K562 (cell line): ENCODE results near the gene CHCHD10. TPM values are rescaled to one million over a fixed set of nuclear protein-coding genes. Genes with fewer than 3 reads are reported as not detected.
A peak's percentile ranks its signal among the peaks of the same experiment; 100 is the strongest.

Experiments
- ASH1L ChIP-seq: fragments of 450-650 bp; IDR thresholded peaks from 2 replicates; pipeline ENCODE4 v1.6.1; 2018; ENCODE audit warnings: borderline replicate concordance, mild to moderate bottlenecking, low read depth; ENCODE audit not compliant: partially characterized antibody
- CCAR2 ChIP-seq: fragments of 200-400 bp; formaldehyde crosslinking; IDR thresholded peaks from 2 replicates; pipeline ENCODE4 v1.6.1; 2017; ENCODE audit warnings: mild to moderate bottlenecking, low read depth, low read length
- CHD7 ChIP-seq: fragments of 200-600 bp; sonication (generic); IDR thresholded peaks from one replicate; pipeline ENCODE4 v1.6.1; 2012; ENCODE audit warnings: mild to moderate bottlenecking, low read depth, low read length, inconsistent platforms
- ILK ChIP-seq: fragments of 450-650 bp; IDR thresholded peaks from 2 replicates; pipeline ENCODE4 v1.6.1; 2016; ENCODE audit warnings: missing genetic modification characterization, low read depth, mild to moderate bottlenecking, missing compliant biosample characterization, moderate library complexity, borderline replicate concordance
- JUND ChIP-seq, 2 experiments: IDR thresholded peaks; 2 replicates in 1 of 2; 3 replicates in 1 of 2; pipeline ENCODE4 v1.6.1; 2011; ENCODE audit warnings: borderline replicate concordance in 2 of 2, low read depth in 2 of 2, low read length in 2 of 2, improper control_type of control experiment in 1 of 2, missing biosample characterization in 1 of 2, missing genetic modification characterization in 1 of 2, missing genetic modification reagents in 1 of 2
- NFE2L1 ChIP-seq: fragments of 450-650 bp; IDR thresholded peaks from 2 replicates; pipeline ENCODE4 v1.6.1; 2016; ENCODE audit warnings: missing genetic modification characterization, low read depth, mild to moderate bottlenecking, missing compliant biosample characterization, moderate library complexity, borderline replicate concordance
- NFIC ChIP-seq: fragments of 450-650 bp; IDR thresholded peaks from 2 replicates; pipeline ENCODE4 v1.6.1; 2017; ENCODE audit warnings: mild to moderate bottlenecking, inconsistent platforms
- PBX2 ChIP-seq, 2 experiments: IDR thresholded peaks in 1 of 2; conservative IDR thresholded peaks in 1 of 2; 2 replicates each; pipeline ENCODE4 v1.6.1; 2016; ENCODE audit warnings: low read depth in 2 of 2, mild to moderate bottlenecking in 1 of 2, missing compliant biosample characterization in 1 of 2, missing genetic modification characterization in 1 of 2, moderate library complexity in 1 of 2
- ZNF121 ChIP-seq: sonication (generic); formaldehyde crosslinking; conservative IDR thresholded peaks from 2 replicates; pipeline ENCODE4 v1.8.0; 2022; ENCODE audit warnings: missing genetic modification reagents
- ZNF175 ChIP-seq: fragments of 200-800 bp; sonication (Bioruptor generic); IDR thresholded peaks from 2 replicates; pipeline ENCODE4 v1.6.1; 2016; ENCODE audit warnings: low read depth, mild to moderate bottlenecking, missing genetic modification characterization, missing compliant biosample characterization
- polyA plus RNA-seq, 8 experiments: library from polyadenylated mRNA; depleted of rRNA in 4 of 8; stranded (reverse) in 5 of 8; unstranded in 3 of 8; fragments of >200 nt; fragmentation: Nextera tagmentation in 2 of 8; fragmentation: Illumina TruSeq in 1 of 8; extraction: Ambion mirVana in 2 of 8; extraction: Trizol in 1 of 8; gene quantifications; 2 replicates each; pipeline versions ENCODE4 v1.2.1 to v1.2.3, GENCODE V29; 2011 to 2014; ENCODE audit warnings: inconsistent platforms in 1 of 8, missing spikeins in 1 of 8
- total RNA-seq, 7 experiments: library from RNA; depleted of rRNA in 6 of 7; stranded (reverse); fragments of >200 nt in 6 of 7; fragmentation: Illumina TruSeq in 2 of 7; extraction: Trizol in 2 of 7; gene quantifications; 2 replicates each; pipeline versions ENCODE4 v1.2.1 to v1.2.3, GENCODE V29; 2011 to 2021; ENCODE audit warnings: low replicate concordance in 1 of 7

CHCHD10 gene
- total and polyA plus RNA-seq, 9 of the 15 experiments (the other 6 are each of a cell fraction or from before 2014, with no cell fraction given) = 15.2 to 292 (median 102) TPM

- no peak for TF ChIP-seq PBX2 (CRISPR knock-in tag; IDR thresholded peaks at IDR 0.05; ENCODE audit: low read depth)
- TF ChIP-seq PBX2 (tag; conservative IDR thresholded peaks at IDR 0.05; ENCODE audit: low read depth) = no peak
- TF ChIP-seq CHD7 = no peak
- no peak for TF ChIP-seq ZNF121
- no peak for TF ChIP-seq CCAR2
- no peak for TF ChIP-seq ASH1L
- no peak for TF ChIP-seq NFE2L1 (tag)
- no peak for TF ChIP-seq ZNF175 (CRISPR knock-in tag)
- peak; percentile 65; the same call in 1 of the 2 replicates for TF ChIP-seq JUND (IDR thresholded peaks at IDR 0.05; ENCODE audit: borderline replicate concordance, low read depth, low read length)
- peak; percentile 50; the same call in 1 of the 3 replicates for TF ChIP-seq JUND (tag; IDR thresholded peaks at IDR 0.05; ENCODE audit: borderline replicate concordance, low read depth, low read length)
- peak; percentile 77 for TF ChIP-seq NFIC
- no peak for TF ChIP-seq ILK
Observed at GRCh38 chr22:23716811-23717801, 50.7 kb downstream of the CHCHD10 start (continued).
